GM21576 (cell line): Measurements from ENCODE around the gene MTG1.
A peak's percentile ranks its signal among the peaks of the same experiment; 100 is the strongest.
"Not testable (repeated sequence)": the region's sequence is repeated elsewhere in the genome, so short reads cannot be mapped to it uniquely, and the experiment has no call there.

Experiments
- ATAC-seq: cut with Tn5 transposase; IDR thresholded peaks from one replicate; pipeline ENCODE4 v1.9.1; 2021; ENCODE audit warnings: mild to moderate bottlenecking, moderate library complexity; ENCODE audit not compliant: unreplicated experiment

Gene MTG1

DNA sequence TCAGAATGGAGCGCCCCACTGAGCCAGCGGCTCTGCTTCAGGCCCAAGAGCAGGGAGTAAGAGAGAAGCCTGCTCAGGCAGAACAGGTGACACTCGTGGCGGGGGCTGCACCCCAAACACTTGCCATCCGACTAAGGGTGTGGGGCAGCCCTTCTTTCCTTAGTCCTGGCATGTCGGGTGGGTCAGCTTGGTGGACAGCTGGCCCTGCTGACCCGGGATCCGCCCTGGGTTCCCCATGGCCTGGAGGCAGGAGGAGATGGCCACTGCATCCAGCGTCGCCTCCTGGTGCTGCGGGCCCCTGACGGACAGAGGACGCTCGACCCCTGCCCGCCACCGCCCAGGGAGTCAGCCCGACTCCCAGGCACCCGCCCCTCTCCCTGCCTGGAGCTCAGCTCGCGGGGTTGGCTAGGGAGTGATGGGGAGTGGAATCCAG is 16.1 kb upstream of the MTG1 start:
- ATAC-seq, result no peak

DNA sequence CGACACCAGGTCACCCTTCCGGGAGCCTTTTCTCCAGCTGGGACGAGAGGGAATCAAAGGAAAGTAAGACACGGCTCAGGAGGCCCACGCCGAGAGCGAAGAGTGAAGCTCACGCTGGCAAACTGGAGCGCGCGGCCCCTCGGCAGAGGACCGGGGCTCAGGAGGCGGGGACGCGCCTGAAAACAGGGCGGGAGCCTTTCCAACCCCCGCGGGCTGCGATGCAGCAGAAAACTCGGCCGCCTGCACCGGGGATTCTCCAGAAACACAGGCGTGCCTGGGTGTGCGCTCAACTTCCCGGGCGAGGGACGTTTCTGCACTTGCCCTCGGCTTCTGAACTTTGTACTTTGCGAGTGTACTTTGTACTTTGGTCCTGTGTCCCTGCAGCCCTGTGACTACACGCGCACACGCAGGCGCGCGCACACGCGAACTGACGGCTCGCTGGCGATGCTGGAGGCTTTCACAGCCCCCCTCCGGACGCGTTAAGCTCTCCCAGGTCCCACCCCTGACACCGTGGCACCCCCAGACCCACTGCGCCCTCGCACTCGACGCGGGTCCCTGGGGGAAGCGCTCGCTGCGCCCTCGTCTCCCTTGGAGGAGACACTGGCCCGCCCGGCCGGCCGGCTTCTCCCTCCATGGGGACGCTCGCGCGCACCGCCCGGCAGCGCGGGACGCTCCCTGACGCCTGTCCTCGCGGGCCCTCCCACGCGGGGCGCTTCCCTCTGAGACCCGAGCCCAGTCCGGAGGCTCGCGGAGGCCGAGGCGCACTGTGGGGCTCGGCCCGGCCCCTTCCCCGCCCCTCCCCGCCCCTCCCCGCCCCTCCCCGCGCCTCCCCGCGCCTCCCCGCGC is 15.5 kb upstream of the MTG1 start:
- ATAC-seq, result peak; percentile 41

DNA sequence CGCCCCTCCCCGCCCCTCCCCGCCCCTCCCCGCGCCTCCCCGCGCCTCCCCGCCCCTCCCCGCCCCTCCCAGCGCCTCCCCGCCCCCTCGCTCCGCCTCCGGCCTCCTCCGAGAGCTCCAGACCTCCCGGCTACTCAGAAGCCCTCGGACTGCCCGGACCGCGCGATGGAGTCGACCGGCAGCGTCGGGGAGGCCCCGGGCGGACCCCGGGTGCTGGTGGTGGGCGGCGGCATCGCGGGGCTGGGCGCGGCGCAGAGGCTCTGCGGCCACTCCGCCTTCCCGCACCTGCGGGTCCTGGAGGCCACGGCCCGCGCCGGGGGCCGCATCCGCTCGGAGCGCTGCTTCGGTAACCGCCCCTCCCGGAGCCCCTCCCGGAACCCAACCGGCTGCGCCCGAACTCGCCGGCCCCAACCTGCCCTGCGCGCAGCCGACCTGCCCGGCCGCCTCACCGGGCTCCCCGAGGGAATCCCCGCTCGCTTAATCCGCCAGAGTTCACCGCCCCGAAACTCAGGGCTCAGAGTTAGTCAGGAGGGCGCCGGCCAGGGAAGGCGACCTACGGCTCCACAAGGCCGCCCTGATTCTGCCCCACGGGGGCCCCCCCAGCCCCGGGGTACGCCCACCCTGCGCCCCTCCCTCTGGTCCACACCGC is 14.7 kb upstream of the MTG1 start, which contains the start of gene PAOX:
Gene PAOX, plus strand, starts transcription at position 111 of the 649 bp plus-strand sequence. Its CDS starts 55 bp downstream, at position 166.
- peak; percentile 48 for ATAC-seq

DNA sequence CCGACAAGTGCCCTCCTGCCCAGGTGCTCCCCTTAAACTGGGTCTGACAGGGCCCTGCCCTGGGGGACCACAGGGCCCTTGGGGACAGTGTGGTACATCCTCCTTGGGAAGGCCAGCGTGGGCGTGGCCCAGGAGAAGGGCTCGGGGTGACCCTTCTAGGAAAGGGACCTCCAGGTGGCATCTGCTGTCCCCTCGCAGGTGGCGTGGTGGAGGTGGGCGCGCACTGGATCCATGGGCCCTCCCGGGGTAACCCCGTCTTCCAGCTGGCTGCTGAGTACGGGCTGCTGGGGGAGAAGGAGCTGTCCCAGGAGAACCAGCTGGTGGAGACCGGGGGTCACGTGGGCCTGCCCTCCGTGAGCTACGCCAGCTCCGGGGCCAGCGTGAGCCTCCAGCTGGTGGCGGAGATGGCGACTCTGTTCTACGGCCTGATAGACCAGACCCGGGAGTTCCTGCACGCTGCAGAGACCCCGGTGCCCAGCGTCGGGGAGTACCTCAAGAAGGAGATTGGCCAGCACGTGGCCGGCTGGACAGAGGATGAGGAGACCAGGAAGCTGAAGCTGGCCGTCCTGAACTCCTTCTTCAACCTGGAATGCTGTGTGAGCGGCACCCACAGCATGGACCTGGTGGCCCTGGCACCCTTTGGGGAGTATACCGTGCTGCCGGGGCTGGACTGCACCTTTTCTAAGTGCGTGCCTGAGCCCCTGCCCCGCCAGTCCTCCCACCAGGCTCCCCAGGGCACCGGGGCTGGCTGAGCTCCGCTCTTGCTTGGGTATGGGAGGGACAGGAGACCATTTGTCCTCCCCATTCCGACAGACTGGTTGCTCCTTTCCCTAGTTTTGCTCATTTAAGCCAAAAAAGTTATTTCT is 13.9 kb upstream of the MTG1 start:
- no peak for ATAC-seq

DNA sequence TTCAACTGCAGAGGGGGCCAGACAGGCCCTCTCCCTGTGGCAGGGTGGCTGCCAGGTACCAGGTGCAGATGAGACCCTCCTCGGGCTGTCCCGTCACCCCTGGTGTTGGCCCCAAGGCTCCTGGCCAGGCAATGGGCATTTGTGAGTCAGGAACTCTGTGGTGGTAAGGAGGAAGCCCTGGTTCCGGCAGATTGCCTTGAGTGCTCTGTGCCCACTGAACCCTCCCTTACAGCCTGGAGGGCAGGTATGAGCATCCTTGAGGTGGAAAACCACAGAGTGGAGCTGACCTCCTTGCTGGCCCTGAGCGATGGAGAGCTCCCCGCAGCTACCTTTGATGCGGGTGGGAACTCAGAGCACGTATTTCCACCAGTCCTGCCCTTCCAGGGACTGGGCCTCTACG is 12.9 kb upstream of the MTG1 start:
- ATAC-seq, result no peak

DNA sequence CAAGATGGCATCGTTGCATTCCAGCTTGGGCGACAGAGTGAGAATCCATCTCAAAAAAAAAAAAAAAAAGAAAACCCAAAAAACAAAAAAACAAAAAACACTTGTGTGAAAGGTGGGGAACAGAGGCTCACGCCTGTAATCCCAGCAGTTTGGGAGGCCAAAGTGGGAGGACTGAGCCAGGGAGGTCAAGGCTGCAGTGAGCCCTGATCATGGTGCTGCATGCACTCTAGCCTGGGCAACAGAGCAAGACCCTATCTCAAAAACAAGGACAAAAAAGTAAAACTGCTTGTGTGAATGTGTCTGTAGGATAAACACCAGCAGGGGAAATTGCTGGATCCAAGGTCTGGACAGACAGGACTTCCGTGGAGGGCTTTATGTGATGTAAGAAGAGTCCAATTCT is 10.4 kb upstream of the MTG1 start:
- no peak for ATAC-seq

DNA sequence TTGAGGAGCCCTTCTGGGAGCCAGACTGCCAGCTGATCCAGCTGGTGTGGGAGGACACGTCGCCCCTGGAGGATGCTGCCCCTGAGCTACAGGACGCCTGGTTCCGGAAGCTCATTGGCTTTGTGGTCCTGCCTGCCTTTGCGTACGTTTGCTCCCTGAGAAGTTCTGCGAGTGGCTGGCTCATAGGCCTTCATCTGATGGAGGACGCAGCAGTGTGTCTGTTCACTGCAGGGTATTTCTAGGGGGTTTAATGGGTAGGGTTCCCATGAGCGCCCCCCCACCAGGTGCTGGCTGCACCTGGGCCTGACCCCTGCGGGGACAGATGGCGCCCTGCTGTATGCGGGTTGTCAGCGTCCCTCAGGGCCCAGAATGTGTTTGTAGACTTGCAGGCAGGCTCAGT is 9.9 kb upstream of the MTG1 start:
- ATAC-seq, result no peak

DNA sequence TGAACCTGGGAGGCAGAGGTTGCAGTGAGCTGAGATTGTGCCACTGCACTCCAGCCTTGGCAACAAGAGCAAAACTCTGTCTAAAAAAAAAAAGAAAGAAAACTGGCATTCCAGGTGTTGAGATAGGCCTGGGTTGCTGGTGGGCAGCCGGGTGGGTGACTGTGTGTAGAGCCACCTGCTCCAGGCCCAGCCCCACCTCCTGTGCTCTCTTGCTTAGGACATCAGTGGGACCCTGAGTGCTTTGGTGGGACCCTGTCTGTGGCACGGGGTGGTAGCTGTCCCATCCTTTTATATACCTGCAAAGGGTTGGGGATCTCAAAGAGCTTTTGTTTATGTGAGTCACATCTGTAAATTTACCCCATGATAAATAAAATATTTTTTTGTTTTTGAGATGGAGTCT is 8.7 kb upstream of the MTG1 start:
- no peak for ATAC-seq

DNA sequence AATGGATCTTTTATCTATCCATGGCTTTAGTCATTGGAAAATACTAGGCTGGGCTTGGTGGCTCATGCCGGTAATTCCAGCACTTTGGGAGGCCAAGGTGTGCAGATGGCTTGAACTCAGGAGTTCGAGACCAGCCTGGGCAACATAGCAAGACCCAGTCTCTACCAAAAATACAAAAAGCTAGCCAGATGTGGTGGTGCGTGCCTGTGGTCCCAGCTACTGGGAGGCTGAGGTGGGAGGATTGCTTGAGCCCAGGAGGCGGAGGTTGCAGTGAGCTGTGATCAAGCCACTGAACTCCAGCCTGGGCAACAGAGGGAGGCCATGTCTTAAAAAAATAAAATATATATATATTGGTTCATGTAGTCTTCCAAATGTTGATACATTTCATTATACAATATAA is 7.0 kb upstream of the MTG1 start:
- not testable (repeated sequence) for ATAC-seq

DNA sequence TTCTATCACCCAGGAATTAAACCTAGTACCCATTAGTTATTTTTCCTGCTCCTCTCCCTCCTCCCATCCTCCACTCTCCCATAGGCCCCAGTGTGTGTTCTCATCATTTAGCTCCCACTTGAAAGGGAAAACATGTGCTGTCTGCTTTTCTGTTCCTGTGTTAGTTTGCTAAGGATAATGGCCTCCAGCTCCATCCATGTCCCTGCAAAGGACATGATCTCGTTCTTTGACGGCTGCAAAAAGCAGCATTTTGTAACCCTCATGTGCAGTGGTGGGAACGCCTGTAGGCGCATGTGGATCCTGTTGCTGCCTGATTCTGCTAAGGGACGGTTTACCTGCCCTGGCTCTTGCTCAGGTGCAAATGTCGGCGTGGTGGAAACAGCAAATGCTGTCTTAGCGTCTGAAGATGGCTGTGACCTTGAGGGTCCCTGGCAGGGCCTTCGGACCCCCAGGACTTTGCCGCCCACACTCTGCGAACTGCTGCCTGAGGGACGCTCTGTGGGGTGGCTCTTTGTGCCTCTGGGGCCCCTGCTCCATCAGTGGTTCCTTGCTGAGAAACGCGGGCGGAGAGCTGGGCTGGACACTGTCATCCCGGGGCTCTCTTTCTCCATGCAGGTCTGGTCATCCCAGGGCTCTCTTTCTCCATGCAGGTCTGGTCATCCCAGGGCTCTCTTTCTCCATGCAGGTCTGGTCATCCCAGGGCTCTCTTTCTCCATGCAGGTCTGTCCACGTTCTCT is 5.6 kb upstream of the MTG1 start:
- no peak for ATAC-seq

DNA sequence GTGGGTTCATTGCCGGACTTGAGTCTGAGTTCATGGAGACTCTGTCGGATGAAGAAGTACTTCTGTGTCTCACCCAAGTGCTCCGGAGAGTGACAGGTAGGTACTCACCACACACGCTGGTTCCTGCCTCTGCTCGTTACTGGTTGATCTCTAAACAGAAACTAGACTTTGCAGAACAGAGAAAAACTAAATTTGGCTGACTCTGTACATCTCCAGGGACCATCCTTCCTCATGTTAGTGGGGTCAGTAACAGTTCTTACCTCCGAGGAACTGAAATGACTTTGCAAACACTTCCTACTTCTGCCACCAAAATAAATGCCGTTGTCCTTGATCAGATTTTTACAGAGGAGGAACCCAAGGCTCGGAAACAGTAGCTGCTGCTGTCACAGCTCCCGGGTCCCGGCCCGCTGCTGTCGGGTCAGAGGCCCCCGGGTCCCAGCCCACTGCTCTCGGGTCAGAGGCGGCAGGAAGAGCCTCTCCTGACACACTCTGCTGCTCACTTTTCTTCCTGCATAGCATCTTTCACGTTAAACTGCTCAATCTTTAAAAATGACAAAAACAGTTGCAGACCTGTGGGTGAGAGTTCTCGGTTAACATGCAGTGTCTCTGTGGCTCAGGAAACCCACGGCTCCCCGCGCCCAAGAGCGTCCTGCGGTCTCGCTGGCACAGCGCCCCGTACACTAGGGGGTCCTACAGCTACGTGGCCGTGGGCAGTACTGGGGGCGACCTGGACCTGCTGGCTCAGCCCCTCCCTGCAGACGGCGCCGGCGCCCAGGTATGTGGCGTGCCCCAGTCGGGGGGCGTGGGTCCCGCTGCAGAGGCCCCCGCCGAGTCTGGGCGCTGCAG is 4.8 kb upstream of the MTG1 start:
- peak; percentile 77 for ATAC-seq

DNA sequence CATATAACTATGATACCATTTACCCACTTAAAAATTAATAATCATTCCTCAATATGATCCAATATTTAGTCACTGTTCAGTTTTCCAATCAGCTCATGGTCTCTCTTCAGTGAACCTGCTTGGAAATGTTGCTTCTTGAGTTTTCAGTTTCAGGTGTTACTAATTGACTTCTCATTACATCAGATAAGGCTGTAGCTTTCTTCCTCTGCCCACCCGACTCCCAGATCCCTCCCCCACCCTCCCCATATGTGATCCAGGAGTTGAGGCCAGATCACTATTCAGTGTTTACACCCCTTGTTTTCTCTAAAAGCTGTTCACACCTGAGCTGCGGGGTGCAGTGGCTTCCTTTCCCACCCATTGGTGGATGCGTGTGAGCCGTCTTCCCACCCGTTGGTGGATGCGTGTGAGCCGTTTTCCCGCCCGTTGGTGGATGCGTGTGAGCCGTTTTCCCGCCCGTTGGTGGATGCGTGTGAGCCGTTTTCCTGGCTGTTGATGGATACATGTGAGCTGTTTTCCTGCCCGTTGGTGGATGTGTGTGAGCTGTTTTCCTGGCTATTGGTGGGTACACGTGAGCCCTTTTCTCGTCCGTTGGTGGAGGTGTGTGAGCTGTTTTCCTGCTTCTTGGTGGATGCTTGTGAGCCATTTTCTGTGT is 3.2 kb upstream of the MTG1 start:
- ATAC-seq, result no peak

DNA sequence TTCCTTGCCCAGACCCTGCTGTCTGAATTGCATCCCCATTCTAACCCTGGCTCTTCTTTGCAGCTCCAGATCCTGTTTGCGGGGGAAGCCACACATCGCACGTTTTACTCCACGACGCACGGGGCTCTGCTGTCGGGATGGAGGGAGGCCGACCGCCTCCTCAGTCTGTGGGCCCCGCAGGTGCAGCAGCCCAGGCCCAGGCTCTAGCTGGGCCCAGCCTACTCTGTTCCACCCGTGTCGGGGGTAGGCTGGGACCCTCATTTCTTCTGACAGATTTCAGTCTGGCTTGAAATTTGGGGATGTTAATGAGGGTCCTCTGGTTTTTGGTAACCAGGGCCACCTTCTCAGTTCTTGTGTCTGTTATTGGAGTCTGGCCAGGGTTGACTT is 2.7 kb upstream of the MTG1 start:
- ATAC-seq, result no peak

DNA sequence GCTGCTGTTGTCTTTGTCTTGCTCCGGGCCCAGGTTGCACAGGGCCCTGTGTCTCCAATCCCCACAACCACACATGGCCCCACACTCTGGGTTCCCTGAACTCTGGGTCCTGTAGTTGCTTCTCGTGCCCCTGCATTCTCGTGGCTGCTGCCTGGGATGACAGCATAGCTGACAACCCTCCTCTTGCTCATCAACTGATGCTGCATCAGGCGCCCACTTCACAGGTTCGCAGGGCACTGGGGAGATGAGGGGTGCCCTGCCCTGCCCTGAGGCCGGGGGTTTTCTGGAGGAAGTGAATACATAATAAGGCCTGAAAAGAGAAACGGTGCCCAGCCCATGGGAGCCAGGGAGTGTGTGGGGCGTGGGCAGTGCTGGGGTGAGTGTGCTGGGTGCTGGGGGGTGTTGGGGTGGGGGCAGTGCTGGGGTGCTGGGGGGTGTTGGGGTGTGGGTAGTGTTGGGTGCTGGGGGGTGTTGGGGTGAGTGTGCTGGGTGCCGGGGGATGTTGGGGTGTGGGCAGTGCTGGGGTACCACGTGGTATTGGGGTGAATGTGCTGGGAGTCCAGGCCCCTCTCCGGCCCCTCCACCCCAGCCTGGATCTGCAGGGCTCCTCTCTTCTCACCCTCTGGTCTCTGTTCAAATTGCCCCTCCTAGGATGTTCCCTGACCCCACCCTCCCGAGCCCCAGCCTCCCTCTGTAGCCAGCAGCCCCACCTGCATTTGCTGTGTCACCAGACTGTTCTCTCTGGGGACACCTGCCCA is 2.0 kb upstream of the MTG1 start:
- ATAC-seq, result no peak

DNA sequence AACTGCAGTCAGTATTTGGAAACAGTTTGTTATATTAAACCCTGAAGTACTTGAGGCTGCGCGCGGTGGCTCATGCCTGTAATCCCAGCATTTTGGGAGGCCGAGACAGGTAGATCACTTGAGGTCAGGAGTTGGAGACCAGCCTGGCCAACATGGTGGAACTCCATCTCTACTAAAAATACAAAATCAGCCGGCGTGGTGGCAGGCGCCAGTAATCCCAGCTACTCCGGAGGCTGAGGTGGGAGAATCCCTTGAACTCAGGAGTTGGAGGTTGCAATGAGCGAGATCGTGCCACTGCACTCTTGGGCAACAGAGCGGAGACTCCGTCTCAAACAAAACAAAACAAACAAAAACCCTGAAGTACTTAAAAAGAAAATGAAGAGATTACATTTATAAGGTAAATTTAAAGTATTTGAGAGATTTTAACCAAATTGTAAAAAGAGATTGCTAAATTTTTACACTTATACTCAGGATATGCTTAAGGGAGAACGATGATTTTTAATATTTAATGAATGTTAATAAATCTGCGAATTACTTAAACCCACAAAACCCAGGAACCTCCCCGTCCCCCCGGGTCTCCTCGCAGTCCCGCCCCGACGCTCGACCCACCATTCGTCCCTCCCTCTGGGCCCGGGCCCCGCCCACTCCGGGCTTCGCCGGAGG is 425 bp upstream of the MTG1 start:
- ATAC-seq, result no peak

DNA sequence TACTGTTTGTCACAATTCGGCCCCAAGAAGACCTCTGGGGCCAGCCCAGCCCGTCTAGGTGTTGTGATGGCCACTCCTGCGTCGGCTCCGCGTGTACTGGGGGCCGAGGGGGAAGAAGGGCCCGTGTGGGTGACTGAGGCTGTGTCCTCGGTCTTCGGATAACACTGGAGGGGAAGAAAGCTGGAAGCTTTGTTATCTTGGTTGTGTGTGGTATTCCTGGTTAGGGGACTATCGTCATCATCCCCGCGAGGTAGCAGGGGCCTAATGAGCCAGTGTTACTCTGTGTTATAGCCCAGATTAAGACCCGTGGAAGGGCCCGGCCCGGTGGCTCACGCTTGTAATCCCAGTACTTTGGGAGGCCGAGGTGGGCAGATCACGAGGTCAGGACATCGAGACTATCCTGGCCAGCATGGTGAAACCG is 854 bp downstream of the MTG1 start:
- ATAC-seq, result no peak

DNA sequence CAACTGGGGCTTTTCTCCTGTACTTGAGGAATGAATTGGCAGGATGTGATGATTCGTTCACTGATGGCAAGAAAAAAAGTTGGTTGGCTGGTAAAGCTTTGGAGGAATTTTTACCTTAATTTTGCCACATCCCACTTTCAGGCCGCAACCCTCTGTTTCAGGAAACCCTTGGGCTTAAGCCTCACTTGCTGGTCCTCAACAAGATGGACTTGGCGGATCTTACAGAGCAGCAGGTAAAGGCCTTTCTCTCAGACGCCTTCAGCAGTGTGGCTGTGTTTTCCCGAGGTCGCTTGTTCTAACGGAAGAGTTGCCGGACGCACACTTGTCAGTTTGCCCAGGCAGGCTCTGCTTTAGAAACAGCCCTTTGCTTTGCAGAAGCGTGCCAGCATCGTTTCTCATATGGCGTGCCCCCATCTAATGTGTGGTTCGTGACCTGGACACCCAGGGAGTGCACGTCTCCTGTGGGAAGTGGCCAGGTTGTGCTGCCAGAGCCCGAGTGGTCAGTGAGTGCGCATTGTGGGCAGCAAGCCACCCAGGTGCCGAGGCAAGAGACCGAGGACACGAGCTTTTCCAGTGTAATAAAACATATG is 2.2 kb downstream of the MTG1 start:
- ATAC-seq, result no peak

DNA sequence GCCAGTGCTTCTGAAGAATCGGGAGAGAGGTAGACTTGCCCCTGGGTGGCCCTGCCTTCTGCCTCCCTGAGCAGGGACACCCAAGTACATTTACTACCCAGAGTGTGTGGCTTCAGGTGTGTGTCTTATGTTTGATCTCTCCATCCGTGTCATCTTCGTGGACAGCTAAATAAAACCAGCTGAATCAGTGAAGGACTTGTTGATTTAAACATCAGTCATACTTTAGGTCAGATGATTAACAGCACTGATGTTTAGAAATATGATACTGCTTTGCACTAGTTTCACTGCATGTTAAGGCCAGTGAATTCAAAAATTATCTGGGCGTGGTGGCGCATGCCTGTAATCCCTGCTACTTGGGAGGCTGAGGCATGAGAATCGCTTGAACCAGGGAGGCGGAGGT is 4.0 kb downstream of the MTG1 start:
- no peak for ATAC-seq
